ENCODE data around the gene IGSF21.
"Not testable (repeated sequence)": the region's sequence is repeated elsewhere in the genome, so short reads cannot be mapped to it uniquely, and the experiment has no call there.

- TF ChIP-seq ATF2 (CRISPR knock-in tag; IDR thresholded peaks at IDR 0.05; ENCODE audit: borderline replicate concordance, low read depth); CTCF (IDR thresholded peaks at IDR 0.05): not testable (repeated sequence)
These were observed 308.5 kb downstream of the IGSF21 start for GRCh38 chr1:18416126-18416525.

Measured in WTC11 (cell line).